ENCODE measurements around the gene PLA2G1B.
A peak's percentile ranks its signal among the peaks of the same experiment; 100 is the strongest.

PLA2G1B gene

GRCh38 chr12:120323772-120324171 lies 3.8 kb downstream of the PLA2G1B start:
- no peak for DNase-seq

GRCh38 chr12:120321382-120322202 lies 6.0 kb downstream of the PLA2G1B start:
- DNase-seq: no peak

DNA sequence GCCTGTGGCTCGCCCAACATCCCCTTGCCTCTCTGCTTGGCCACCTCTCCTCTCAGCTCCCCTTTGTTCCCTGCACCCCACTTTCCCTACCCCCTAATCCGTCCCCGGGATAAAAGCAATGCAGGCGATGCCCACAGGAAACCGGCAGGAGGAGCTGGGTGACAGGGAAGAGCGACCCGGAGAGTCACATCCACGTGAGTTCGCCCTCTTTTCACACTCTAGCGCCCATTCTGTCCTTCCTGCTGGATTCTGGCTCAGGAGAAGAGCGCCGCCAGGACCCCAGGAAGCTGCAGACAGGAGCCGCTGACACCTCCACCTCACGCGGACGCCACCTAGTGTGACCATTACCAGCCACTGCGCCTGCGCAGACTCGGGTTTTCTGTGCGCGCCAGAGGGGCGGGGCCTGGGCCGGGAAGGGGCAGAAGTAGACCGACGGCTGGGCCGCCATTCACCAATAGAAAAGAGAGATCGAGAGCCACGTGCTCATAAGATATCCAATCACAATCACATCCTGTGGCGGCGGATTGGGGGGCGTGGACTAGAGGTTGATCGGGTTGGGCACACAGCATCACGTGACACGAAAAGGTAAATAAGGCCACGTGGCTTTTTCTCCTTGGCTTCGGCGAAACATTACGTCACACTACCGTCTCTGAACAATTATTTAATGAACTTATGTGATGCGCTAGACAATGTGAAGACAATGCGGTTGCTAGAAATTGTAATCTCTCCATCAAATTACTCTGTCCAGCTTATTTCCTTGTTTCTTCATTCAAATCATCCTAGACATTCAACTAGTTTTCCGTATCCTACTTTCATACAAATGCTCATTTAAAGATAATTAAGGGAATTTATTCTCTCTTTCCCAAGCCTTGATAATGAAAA lies 10.1 kb downstream of the PLA2G1B start:
- peak; percentile 100 for DNase-seq

GRCh38 chr12:120316798-120317223 lies 10.8 kb downstream of the PLA2G1B start:
- DNase-seq: no peak

DNA sequence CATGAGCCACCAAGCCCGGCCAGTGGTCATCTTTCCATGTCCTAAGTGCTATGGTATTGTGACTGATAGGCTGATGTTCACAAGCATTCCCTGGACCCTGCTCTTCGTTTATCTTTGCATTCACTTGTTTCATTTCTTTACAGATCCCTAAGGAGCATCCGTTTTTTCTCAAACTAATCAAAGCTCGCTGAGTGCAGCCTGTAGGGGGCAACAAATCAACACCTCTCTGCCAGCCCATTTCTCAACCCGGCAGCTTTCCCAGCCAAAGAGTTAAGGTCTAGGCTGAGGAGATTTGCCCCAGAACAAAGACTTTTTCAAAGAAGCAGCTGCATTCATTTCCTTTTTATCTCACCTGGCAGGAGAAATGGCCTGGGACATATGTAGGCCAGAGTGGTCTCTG lies 13.4 kb downstream of the PLA2G1B start:
- no peak for DNase-seq

DNA sequence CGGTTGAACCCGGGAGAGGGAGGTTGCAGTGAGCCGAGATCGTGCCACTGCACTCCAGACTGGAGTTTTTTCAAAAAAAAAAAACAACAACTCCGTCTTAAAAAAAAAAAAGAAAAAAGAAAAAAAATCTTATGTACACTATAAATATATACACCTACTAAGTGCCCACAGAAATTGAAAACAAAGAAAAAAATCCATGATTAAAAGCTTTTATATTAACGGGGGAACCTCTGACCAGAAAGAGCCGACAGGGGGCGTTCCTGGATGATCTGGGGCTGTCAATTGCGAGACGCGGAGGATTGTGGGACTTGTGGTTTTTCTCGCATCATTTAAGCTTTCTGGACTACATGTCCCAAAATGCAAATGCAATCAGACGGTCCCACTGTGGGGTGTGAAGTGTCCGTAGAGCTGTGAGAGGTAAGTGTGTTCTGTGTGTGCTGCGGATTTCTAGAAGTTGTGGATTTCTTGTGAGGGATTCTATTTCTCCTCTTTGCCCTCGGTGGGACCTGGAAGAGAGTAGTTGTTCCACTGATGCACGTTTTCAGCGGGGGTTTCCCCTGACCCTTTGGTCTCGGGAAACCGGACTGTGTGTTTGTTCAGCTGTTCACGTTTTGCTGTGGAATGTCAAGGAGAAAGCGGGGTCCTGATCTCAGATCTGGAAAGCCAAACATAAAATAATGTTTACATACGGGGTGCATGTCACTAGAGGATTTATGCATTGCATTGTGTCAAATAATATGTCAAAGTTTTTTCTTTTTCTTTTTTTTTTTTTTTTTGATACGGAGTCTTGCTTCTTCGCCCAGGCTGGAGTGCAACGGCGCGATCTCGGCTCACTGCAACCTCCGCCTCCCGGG lies 25.4 kb downstream of the PLA2G1B start, which contains the start of gene SIRT4:
TSS of gene SIRT4 (plus strand) at position 360 of the 854 bp plus-strand sequence. CDS start 1,241 bp downstream, outside the sequence.
- DNase-seq: peak; percentile 63 to 80 (median 68)

GRCh38 chr12:120292661-120293531 lies 34.7 kb downstream of the PLA2G1B start, which contains the start of gene RNU4-1:
Gene RNU4-1 (minus strand): TSS chr12:120293237.
- DNase-seq: peak; percentile 31 to 54 (median 45)

DNA sequence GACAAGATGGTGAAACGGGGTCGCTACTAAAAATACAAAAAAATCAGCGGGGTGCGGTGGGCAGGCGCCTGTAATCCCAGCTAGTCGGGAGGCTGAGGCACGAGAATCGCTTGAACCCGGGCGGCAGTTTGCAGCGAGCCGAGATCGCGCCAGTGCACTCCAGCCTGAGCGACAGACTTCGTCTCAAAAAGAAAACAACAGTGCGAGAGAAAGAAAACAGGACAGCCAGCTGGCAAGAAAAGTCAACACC lies 35.2 kb downstream of the PLA2G1B start:
- DNase-seq: peak in 3 of 4 experiments; percentile 32 to 46 (median 41)

DNA sequence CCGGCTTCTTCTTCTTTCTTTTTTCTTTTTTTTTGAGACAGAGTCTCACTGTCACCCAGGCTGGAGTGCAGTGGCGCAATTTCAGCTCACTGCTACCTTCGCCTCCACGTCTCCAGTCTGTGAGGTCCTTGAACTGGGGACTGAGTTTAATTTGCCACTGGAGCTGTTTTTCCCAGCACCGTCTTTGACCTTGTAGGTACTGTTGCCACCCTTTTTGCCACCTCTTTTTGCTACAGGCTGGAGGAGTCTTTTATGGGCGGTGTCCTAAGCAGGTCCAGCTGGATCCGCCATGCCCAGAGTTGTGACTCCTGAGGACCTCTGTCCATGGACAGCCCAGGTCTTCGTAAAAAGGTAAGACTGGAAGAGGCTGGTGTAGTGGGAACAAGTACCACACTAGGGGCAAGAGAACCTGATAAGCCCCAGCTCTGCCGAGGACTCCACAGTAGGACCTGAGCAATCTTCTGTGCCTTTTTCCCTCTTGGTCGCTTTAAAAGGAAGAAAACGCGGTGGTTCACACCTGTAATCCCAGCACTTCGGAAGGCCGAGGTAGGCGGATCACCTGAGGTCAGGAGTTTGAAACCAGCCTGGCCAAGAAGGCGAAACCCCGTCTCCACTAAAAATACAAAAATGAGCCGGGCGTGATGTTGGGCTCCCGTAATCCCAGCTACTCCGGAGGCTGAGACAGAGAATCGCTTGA lies 36.8 kb downstream of the PLA2G1B start:
- peak in 2 of 4 experiments; percentile 12 to 14 for DNase-seq

- no peak for DNase-seq
These were observed 40.1 kb downstream of the PLA2G1B start for GRCh38 chr12:120287491-120287890.

DNA sequence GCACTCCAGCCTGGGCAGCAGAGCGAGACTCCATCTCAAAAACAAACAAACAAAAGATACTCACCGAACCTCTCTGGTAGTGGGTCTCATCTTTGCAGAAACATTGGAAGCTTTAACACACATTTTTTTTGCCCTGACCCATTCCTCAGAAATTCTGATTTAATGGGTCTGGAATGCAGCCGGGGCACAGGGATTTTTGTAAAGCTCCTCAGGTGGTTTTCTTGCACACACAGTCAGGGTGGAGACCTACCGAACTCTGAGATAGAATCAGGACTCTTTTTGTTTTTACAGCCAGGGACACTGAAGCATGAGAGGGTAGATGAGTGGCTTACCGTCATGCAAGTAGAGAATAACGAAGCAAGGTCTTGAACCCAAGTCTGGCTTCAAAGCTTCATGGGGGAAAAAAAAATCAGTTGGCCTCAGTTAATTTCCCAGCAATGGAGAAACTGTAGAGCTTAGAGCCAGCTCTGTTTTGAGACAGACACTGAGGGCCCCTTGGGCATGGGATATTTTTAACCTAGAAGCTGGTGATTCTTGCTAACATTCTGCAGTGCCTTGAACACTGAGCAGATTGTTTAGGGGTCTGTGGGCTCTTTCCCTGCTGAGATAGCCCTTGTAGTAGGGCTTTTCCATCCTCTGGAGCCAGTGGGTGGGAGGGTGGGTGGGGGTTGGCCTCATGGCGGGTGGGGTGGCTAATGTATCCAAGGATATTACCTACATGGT lies 40.6 kb downstream of the PLA2G1B start:
- DNase-seq: no peak

DNA sequence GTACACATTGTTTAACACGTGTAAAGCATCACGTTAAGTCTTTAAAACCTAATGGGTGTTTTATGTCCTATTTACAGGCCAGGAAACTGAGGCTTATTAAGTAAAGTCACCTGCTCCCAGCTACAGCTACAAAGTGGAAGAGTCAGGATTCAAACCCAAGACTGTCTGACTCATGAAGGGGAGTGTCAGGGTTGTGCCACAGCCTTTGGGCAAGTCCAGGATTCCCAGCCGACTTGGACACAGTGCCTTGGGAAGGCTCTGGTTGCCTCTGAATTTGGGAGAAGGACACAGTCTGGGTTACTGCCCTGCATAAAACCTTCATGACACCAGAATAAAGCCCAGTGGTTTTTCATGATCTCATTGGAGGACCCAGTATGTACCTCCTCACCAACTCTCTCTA lies 43.2 kb downstream of the PLA2G1B start:
- DNase-seq: no peak

- DNase-seq: no peak
These were observed 44.3 kb downstream of the PLA2G1B start for GRCh38 chr12:120283318-120283717.

- DNase-seq: no peak
These were observed 49.2 kb downstream of the PLA2G1B start for GRCh38 chr12:120278137-120279069.

DNA sequence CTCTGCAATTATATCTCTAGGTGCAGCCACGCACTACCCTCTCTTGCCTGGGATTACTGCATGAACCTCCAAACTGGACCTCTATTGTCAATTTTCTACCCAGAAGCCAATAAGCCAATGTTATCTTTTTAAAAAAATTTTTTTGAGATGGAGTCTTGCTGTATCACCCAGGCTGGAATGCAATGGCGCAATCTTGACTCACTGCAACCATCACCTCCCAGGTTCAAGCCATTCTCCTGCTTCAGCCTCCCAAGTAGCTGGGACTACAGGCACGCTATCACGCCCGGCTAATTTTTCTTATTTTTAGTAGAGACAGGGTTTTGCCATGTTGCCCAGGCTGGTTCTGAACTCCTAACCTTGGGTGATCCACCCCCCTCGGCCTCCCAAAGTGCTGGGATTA lies 50.8 kb downstream of the PLA2G1B start:
- no peak for DNase-seq

Data from activated naive CD4-positive, alpha-beta T cell (primary cell).